HUDEP-2 (cell line): ENCODE results near the gene NOLC1.

Source experiments
- DNase-seq, 76 experiments: peaks; one replicate each; lab custom pipeline; 2025; ENCODE audit not compliant: unreplicated experiment in 76 of 76; lab: John Stamatoyannopoulos, UW

NOLC1 gene

GRCh38 chr10:102120991-102121738, 31.0 kb upstream of the NOLC1 start:
- peak in 3 of 76 experiments; percentile 10 to 25 (median 17) for DNase-seq

- no peak for DNase-seq
These were observed 30.3 kb upstream of the NOLC1 start for GRCh38 chr10:102121739-102122372.

- no peak for DNase-seq
These were observed 29.7 kb upstream of the NOLC1 start for GRCh38 chr10:102122450-102122849.

- DNase-seq = no peak
These were observed 29.0 kb upstream of the NOLC1 start for GRCh38 chr10:102123223-102123622.

GRCh38 chr10:102131286-102132170, 20.7 kb upstream of the NOLC1 start:
- DNase-seq = no peak

- DNase-seq = no peak
These were observed 20.0 kb upstream of the NOLC1 start for GRCh38 chr10:102132193-102132562.

- DNase-seq = peak in 75 of 76 experiments; percentile 44 to 99 (median 96)
These were observed 19.4 kb upstream of the NOLC1 start, which contains the start of gene PPRC1 for GRCh38 chr10:102132563-102133372. Gene PPRC1 (plus strand): TSS chr10:102133040. CDS start chr10:102133069, 29 bp downstream.

- peak in 72 of 76 experiments; percentile 30 to 85 (median 67) for DNase-seq
These were observed 18.6 kb upstream of the NOLC1 start for GRCh38 chr10:102133373-102134195.

GRCh38 chr10:102134416-102134815, 17.8 kb upstream of the NOLC1 start:
- no peak for DNase-seq

- no peak for DNase-seq
These were observed 16.1 kb upstream of the NOLC1 start for GRCh38 chr10:102135956-102136526.

- DNase-seq = peak in 7 of 76 experiments; percentile 9 to 49 (median 22)
These were observed 12.7 kb upstream of the NOLC1 start for GRCh38 chr10:102139281-102140110.

- DNase-seq = no peak
These were observed 12.0 kb upstream of the NOLC1 start for GRCh38 chr10:102140218-102140617.

- DNase-seq = no peak
These were observed 11.2 kb upstream of the NOLC1 start for GRCh38 chr10:102140913-102141540.

- no peak for DNase-seq
These were observed 10.5 kb upstream of the NOLC1 start for GRCh38 chr10:102141583-102142107.

- DNase-seq = no peak
These were observed 5.2 kb upstream of the NOLC1 start for GRCh38 chr10:102146971-102147428.

GRCh38 chr10:102147561-102147960, 4.6 kb upstream of the NOLC1 start:
- DNase-seq = no peak

GRCh38 chr10:102148275-102148674, 3.9 kb upstream of the NOLC1 start:
- no peak for DNase-seq
